Parathyroid adenoma (tissue), 2 donors: ENCODE data around the gene C21orf91.

Source experiments
- H2AFZ ChIP-seq: fragments of 300-600 bp; sonication (generic); one replicate; pipeline ENCODE4 v1.7.0; 2017; ENCODE audit warnings: antibody characterized with exemption, mild to moderate bottlenecking
- H3K27ac ChIP-seq: fragments of 300-600 bp; sonication (generic); one replicate; pipeline ENCODE4 v1.7.0; 2017
- H3K27me3 ChIP-seq: fragments of 300-600 bp; sonication (generic); one replicate; pipeline ENCODE4 v1.7.0; 2017; ENCODE audit warnings: low read length; ENCODE audit not compliant: control insufficient read depth, insufficient read depth
- H3K36me3 ChIP-seq: fragments of 300-600 bp; sonication (generic); one replicate; pipeline ENCODE4 v1.7.0; 2017; ENCODE audit warnings: low read length; ENCODE audit not compliant: control insufficient read depth, insufficient read depth
- H3K4me1 ChIP-seq: fragments of 300-600 bp; sonication (generic); one replicate; pipeline ENCODE4 v1.7.0; 2017; ENCODE audit warnings: control low read depth
- H3K4me2 ChIP-seq: fragments of 300-600 bp; sonication (generic); one replicate; pipeline ENCODE4 v1.7.0; 2017; ENCODE audit warnings: low read length
- H3K4me3 ChIP-seq: fragments of 300-600 bp; sonication (generic); one replicate; pipeline ENCODE4 v1.7.0; 2017; ENCODE audit warnings: low read depth, low read length
- H3K79me2 ChIP-seq: fragments of 300-600 bp; sonication (generic); one replicate; pipeline ENCODE4 v1.7.0; 2017; ENCODE audit warnings: control low read depth
- H3K9ac ChIP-seq: fragments of 300-600 bp; sonication (generic); one replicate; pipeline ENCODE4 v1.7.0; 2017; ENCODE audit warnings: mild to moderate bottlenecking
- H3K9me3 ChIP-seq: fragments of 300-600 bp; sonication (generic); one replicate; pipeline ENCODE4 v1.7.0; 2017; ENCODE audit warnings: low read length; ENCODE audit not compliant: control insufficient read depth
- CTCF ChIP-seq: fragments of 300-600 bp; sonication (generic); IDR thresholded peaks from one replicate; pipeline ENCODE4 v1.7.0; 2017; ENCODE audit warnings: antibody characterized with exemption, mild to moderate bottlenecking
- donor health status: primary hyperparathyroidism.

C21orf91 gene

DNA sequence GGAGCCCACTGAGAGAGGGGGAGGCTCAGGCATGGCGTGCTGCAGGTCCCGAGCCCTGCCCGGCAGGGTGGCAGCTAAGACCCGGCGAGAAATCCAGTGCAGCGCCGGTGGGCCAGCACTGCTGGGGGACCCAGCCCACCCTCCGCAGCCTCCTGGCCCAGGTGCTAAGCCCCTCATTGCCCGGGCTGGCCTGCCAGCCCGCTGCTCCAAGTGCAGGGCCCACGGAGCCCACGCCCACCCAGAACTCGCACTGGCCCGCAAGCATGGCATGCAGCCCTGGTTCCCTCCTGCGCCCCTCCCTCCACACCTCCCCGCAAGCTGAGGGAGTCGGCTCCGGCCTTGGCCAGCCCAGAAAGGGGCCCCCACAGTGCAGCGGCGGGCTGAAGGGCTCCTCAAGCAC, 61.5 kb downstream of the C21orf91 start:
- no peaks in the 10 kb centered on the region for H3K36me3 ChIP-seq
- no peaks in the 10 kb centered on the region for H3K4me1 ChIP-seq
- no peak overlapping the region for H3K4me3 ChIP-seq
- H3K9ac ChIP-seq = no peak overlapping the region
- no peaks in the 10 kb centered on the region for H3K27me3 ChIP-seq
- no peak overlapping the region for H2AFZ ChIP-seq
- TF ChIP-seq CTCF = no peak
- no peaks in the 10 kb centered on the region for H3K79me2 ChIP-seq
- no peak overlapping the region for H3K4me2 ChIP-seq
- H3K27ac ChIP-seq = no peak overlapping the region
- no peaks in the 10 kb centered on the region for H3K9me3 ChIP-seq

DNA sequence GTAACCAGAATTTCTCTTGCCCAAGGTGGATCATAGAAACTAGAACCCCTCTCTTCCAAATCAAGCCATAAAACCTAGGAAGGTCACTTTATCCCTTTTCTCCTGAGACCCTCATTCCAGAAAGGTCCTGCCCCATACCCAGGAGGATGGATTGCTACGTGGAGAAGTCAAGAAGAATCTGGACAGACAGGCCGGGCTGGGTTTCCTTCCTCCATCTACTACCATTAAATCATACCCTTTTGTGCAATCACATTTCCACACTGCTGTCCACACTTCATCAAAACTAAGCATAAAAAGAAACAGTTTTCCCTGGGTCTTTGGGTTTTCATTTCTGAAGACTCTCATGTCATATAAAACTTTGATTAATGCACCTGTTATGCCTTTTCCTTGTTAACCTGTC, 65.4 kb downstream of the C21orf91 start:
- TF ChIP-seq CTCF = no peak
- Histone ChIP-seq H3K79me2 (no peaks in the 10 kb centered on the region), H3K4me3 (no peak overlapping the region), H3K4me2 (no peak overlapping the region), H3K9me3 (no peaks in the 10 kb centered on the region), H2AFZ (no peak overlapping the region), H3K36me3 (no peaks in the 10 kb centered on the region), H3K27me3 (no peaks in the 10 kb centered on the region), H3K4me1 (no peaks in the 10 kb centered on the region), H3K9ac (no peak overlapping the region), H3K27ac (no peak overlapping the region)

GRCh38 chr21:17752171-17752570, 67.0 kb downstream of the C21orf91 start:
- no peaks in the 10 kb centered on the region for H3K27me3 ChIP-seq
- H3K9ac ChIP-seq = no peak overlapping the region
- no peaks in the 10 kb centered on the region for H3K36me3 ChIP-seq
- no peak overlapping the region for H3K4me2 ChIP-seq
- H3K9me3 ChIP-seq = no peaks in the 10 kb centered on the region
- H2AFZ ChIP-seq = no peak overlapping the region
- no peak overlapping the region for H3K4me3 ChIP-seq
- no peaks in the 10 kb centered on the region for H3K4me1 ChIP-seq
- no peak overlapping the region for H3K27ac ChIP-seq
- TF ChIP-seq CTCF = no peak
- no peaks in the 10 kb centered on the region for H3K79me2 ChIP-seq

GRCh38 chr21:17746920-17747319, 72.2 kb downstream of the C21orf91 start:
- H3K4me1 ChIP-seq = no peaks in the 10 kb centered on the region
- no peaks in the 10 kb centered on the region for H3K79me2 ChIP-seq
- no peak overlapping the region for H3K27ac ChIP-seq
- H3K27me3 ChIP-seq = no peaks in the 10 kb centered on the region
- TF ChIP-seq CTCF = no peak
- H3K36me3 ChIP-seq = no peaks in the 10 kb centered on the region
- H3K9ac ChIP-seq = no peak overlapping the region
- H3K9me3 ChIP-seq = no peaks in the 10 kb centered on the region
- no peak overlapping the region for H2AFZ ChIP-seq
- no peak overlapping the region for H3K4me3 ChIP-seq
- no peak overlapping the region for H3K4me2 ChIP-seq

DNA sequence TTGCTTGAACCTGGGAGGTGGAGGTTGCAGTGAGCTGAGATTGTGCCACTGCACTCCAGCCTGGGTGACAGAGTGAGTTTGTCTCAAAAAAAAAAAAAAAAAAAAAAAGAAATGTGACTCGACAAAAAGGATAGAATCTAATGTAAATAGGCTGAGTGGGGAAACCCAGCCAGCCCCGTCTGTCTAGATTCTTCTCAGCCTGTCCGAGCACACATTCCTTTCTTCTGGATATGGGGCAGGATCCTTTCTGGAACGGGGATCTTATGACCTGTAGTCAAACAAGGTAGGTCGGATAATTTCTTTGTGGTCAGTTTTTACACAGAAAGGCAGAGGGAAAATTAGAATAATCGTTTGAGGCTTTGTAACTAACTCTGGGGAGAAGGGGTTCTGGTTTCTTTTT, 74.1 kb downstream of the C21orf91 start:
- H3K9me3 ChIP-seq = no peaks in the 10 kb centered on the region
- H3K4me3 ChIP-seq = no peak overlapping the region
- H3K36me3 ChIP-seq = no peaks in the 10 kb centered on the region
- H3K4me1 ChIP-seq = no peaks in the 10 kb centered on the region
- H3K4me2 ChIP-seq = no peak overlapping the region
- no peak overlapping the region for H3K9ac ChIP-seq
- H3K27ac ChIP-seq = no peak overlapping the region
- no peaks in the 10 kb centered on the region for H3K79me2 ChIP-seq
- H3K27me3 ChIP-seq = no peaks in the 10 kb centered on the region
- no peak overlapping the region for H2AFZ ChIP-seq
- no peak for TF ChIP-seq CTCF
